Vagina (tissue), 2 donors: ENCODE results near the gene UTS2.

Experiments used
- CTCF ChIP-seq, 3 experiments: fragments of 450-650 bp in 2 of 3; fragments of 200-600 bp in 1 of 3; sonication (generic) in 1 of 3; IDR thresholded peaks; one replicate each; pipeline ENCODE4 v1.5.1; 2017 to 2019; ENCODE audit warnings: antibody characterized with exemption in 3 of 3, mild to moderate bottlenecking in 2 of 3, moderate library complexity in 2 of 3
- POLR2A ChIP-seq, 2 donors: fragments of 450-650 bp; IDR thresholded peaks; one replicate each; pipeline ENCODE4 v1.6.1; 2017; ENCODE audit warnings: antibody characterized with exemption in 2 of 2, mild to moderate bottlenecking in 2 of 2, moderate library complexity in 2 of 2
- POLR2AphosphoS5 ChIP-seq, 2 donors: sonication (generic); formaldehyde crosslinking; IDR thresholded peaks; one replicate each; pipeline ENCODE4 v1.9.0; 2017; ENCODE audit warnings: antibody characterized with exemption in 2 of 2, mild to moderate bottlenecking in 2 of 2, low read depth in 1 of 2; ENCODE audit not compliant: insufficient read depth in 1 of 2

GRCh38 chr1:7856345-7856744 lies 3.5 kb upstream of the UTS2 start:
- TF ChIP-seq POLR2A (IDR thresholded peaks at IDR 0.05) (no peak), CTCF (IDR thresholded peaks at IDR 0.05) (no peak), POLR2AphosphoS5 (IDR thresholded peaks at IDR 0.05; ENCODE audit: insufficient read depth in 1 of 2, low read depth in 1 of 2) (no peak)
